IMR-90 (cell line): ENCODE measurements around the gene SV2B. TPM values are rescaled to one million over a fixed set of nuclear protein-coding genes. Genes with fewer than 3 reads are reported as not detected.

Experiments
- ATAC-seq: fragments of 200-7000 bp; cut with Tn5 transposase; 2 replicates; pipeline ENCODE4 v1.9.1; 2020; ENCODE audit warnings: low read depth, mild to moderate bottlenecking, moderate library complexity
- BruUV-seq: library from RNA; stranded (reverse); fragments of 400-500 nt; replicated peaks from 2 replicates; lab custom pipeline; 2021; lab: Mats Ljungman, UMichigan
- CTCF ChIA-PET: fragments of 300-600 bp; formaldehyde crosslinking; extraction: SDS; loops from one replicate; lab custom pipeline; 2021; ENCODE audit warnings: antibody characterized with exemption; lab: Yijun Ruan, JAX
- POLR2A ChIA-PET: fragments of 300-600 bp; sonication (Branson Sonifier 250); formaldehyde crosslinking; loops from one replicate; lab custom pipeline; 2022; ENCODE audit warnings: antibody characterized with exemption; ENCODE audit not compliant: unreplicated experiment; lab: Charles Lee
- DNase-seq: peaks from one replicate; pipeline ENCODE4 v3.0.0; 2013
- H2AFZ ChIP-seq: replicated peaks from 2 replicates; pipeline ENCODE3; 2013; ENCODE audit warnings: low read length, mild to moderate bottlenecking; ENCODE audit not compliant: poor library complexity
- H2AK5ac ChIP-seq: 2 replicates; pipeline ENCODE4 v1.6.1; 2013; ENCODE audit warnings: low read depth, low read length, inconsistent platforms
- H2AK9ac ChIP-seq: replicated peaks from 2 replicates; pipeline ENCODE3; 2013; ENCODE audit warnings: mild to moderate bottlenecking, low read depth, low read length, moderate library complexity; ENCODE audit not compliant: poor library complexity
- H2BK120ac ChIP-seq: 2 replicates; pipeline ENCODE4 v1.6.1; 2013; ENCODE audit warnings: low read depth, low read length, inconsistent platforms
- H2BK15ac ChIP-seq: 3 replicates; pipeline ENCODE4 v1.6.1; 2013; ENCODE audit warnings: low read depth, low read length, inconsistent platforms
- H2BK20ac ChIP-seq: 2 replicates; pipeline ENCODE4 v1.6.1; 2013; ENCODE audit warnings: low read depth, mild to moderate bottlenecking, inconsistent platforms, low read length, moderate library complexity
- H2BK5ac ChIP-seq: 2 replicates; pipeline ENCODE4 v1.6.1; 2013; ENCODE audit warnings: mild to moderate bottlenecking, low read depth, low read length, inconsistent platforms; ENCODE audit not compliant: poor library complexity, severe bottlenecking
- H3K14ac ChIP-seq: replicated peaks from 2 replicates; pipeline ENCODE4 v1.6.1; 2013; ENCODE audit warnings: low read depth, low read length, inconsistent platforms
- H3K18ac ChIP-seq: 2 replicates; pipeline ENCODE4 v1.6.1; 2013; ENCODE audit warnings: low read depth, low read length, control low read depth
- H3K23ac ChIP-seq: 2 replicates; pipeline ENCODE4 v1.6.1; 2013; ENCODE audit warnings: low read depth, low read length, inconsistent platforms
- H3K27ac ChIP-seq: 2 replicates; pipeline ENCODE4 v1.5.1; 2013; ENCODE audit warnings: mild to moderate bottlenecking, control low read depth, low read length; ENCODE audit not compliant: insufficient read depth
- H3K27me3 ChIP-seq: 2 replicates; pipeline ENCODE4 v1.6.1; 2013; ENCODE audit warnings: low read length; ENCODE audit not compliant: control insufficient read depth, insufficient read depth
- H3K36me3 ChIP-seq: 2 replicates; pipeline ENCODE4 v1.6.1; 2013; ENCODE audit warnings: low read length, mixed read lengths; ENCODE audit not compliant: control insufficient read depth, insufficient read depth
- H3K4ac ChIP-seq: 2 replicates; pipeline ENCODE4 v1.6.1; 2013; ENCODE audit warnings: low read depth, low read length, inconsistent platforms
- H3K4me1 ChIP-seq: 2 replicates; pipeline ENCODE4 v1.6.1; 2013; ENCODE audit warnings: low read length, mixed read lengths; ENCODE audit not compliant: control insufficient read depth, insufficient read depth
- H3K4me2 ChIP-seq: 2 replicates; pipeline ENCODE4 v1.6.1; 2013; ENCODE audit warnings: low read depth, mild to moderate bottlenecking, control low read depth, low read length, moderate library complexity
- H3K4me3 ChIP-seq: 2 replicates; pipeline ENCODE4 v1.5.1; 2013; ENCODE audit warnings: low read depth, mild to moderate bottlenecking, control low read depth, low read length, moderate library complexity; ENCODE audit not compliant: insufficient read depth
- H3K56ac ChIP-seq: 2 replicates; pipeline ENCODE4 v1.6.1; 2013; ENCODE audit warnings: low read length, inconsistent platforms; ENCODE audit not compliant: insufficient read depth; ENCODE audit errors: extremely low read depth
- H3K79me1 ChIP-seq, 2 experiments: 2 replicates each; pipeline ENCODE4 v1.6.1; 2013; ENCODE audit warnings: low read length in 2 of 2, inconsistent platforms in 1 of 2, low read depth in 1 of 2
- H3K9ac ChIP-seq: 2 replicates; pipeline ENCODE4 v1.6.1; 2013; ENCODE audit warnings: low read depth, low read length, control low read depth
- H3K9me1 ChIP-seq: 2 replicates; pipeline ENCODE4 v1.6.1; 2013; ENCODE audit warnings: low read length, inconsistent platforms; ENCODE audit not compliant: insufficient read depth
- H3K9me3 ChIP-seq: 2 replicates; pipeline ENCODE4 v1.6.1; 2013; ENCODE audit warnings: low read length; ENCODE audit not compliant: control insufficient read depth, insufficient read depth
- H4K20me1 ChIP-seq: 2 replicates; pipeline ENCODE4 v1.6.1; 2013; ENCODE audit warnings: low read length, inconsistent platforms; ENCODE audit not compliant: insufficient read depth
- H4K5ac ChIP-seq: 2 replicates; pipeline ENCODE4 v1.6.1; 2013; ENCODE audit warnings: mild to moderate bottlenecking, low read depth, low read length, control low read depth
- H4K8ac ChIP-seq, 2 experiments: 2 replicates each; pipeline ENCODE4 v1.6.1; 2013; ENCODE audit warnings: low read depth in 2 of 2, low read length in 2 of 2, control low read depth in 1 of 2, inconsistent platforms in 1 of 2
- H4K91ac ChIP-seq: 2 replicates; pipeline ENCODE4 v1.6.1; 2013; ENCODE audit warnings: low read depth, low read length, inconsistent platforms; ENCODE audit not compliant: insufficient read depth
- BHLHE40 ChIP-seq: fragments of 150-350 bp; IDR thresholded peaks from 2 replicates; pipeline ENCODE4 v1.6.1; 2016; ENCODE audit warnings: mild to moderate bottlenecking, low read depth, low read length
- CEBPB ChIP-seq: IDR thresholded peaks from 2 replicates; pipeline ENCODE4 v1.6.1; 2012; ENCODE audit warnings: low read depth, low read length, improper control_type of control experiment
- CHD1 ChIP-seq: IDR thresholded peaks from 2 replicates; pipeline ENCODE4 v1.6.1; 2012; ENCODE audit warnings: low read depth, low read length, improper control_type of control experiment
- FOS ChIP-seq: fragments of 150-350 bp; IDR thresholded peaks from 2 replicates; pipeline ENCODE4 v1.6.1; 2016; ENCODE audit warnings: low read depth, low read length
- MAFK ChIP-seq: IDR thresholded peaks from 2 replicates; pipeline ENCODE4 v1.6.1; 2012; ENCODE audit warnings: low read depth, low read length, improper control_type of control experiment
- MAZ ChIP-seq: IDR thresholded peaks from 2 replicates; pipeline ENCODE4 v1.6.1; 2012; ENCODE audit warnings: low read depth, mild to moderate bottlenecking, low read length, improper control_type of control experiment, moderate library complexity, borderline replicate concordance
- MXI1 ChIP-seq: IDR thresholded peaks from 2 replicates; pipeline ENCODE4 v1.6.1; 2012; ENCODE audit warnings: low read depth, mild to moderate bottlenecking, low read length, moderate library complexity, borderline replicate concordance
- NFE2L2 ChIP-seq: fragments of 150-350 bp; IDR thresholded peaks from 2 replicates; pipeline ENCODE4 v1.6.1; 2016; ENCODE audit warnings: low read depth, mild to moderate bottlenecking, low read length
- POLR2A ChIP-seq: IDR thresholded peaks from 2 replicates; pipeline ENCODE4 v1.6.1; 2012; ENCODE audit warnings: mild to moderate bottlenecking, low read depth, low read length
- RAD21 ChIP-seq: IDR thresholded peaks from 2 replicates; pipeline ENCODE4 v1.6.1; 2012; ENCODE audit warnings: low read length, improper control_type of control experiment
- RCOR1 ChIP-seq: IDR thresholded peaks from 2 replicates; pipeline ENCODE4 v1.6.1; 2012; ENCODE audit warnings: mild to moderate bottlenecking, low read length, improper control_type of control experiment; ENCODE audit not compliant: insufficient replicate concordance
- RFX5 ChIP-seq: IDR thresholded peaks from 2 replicates; pipeline ENCODE4 v1.8.0; 2012; ENCODE audit warnings: low read depth, mild to moderate bottlenecking, low read length, moderate library complexity
- SMC3 ChIP-seq: fragments of 150-350 bp; IDR thresholded peaks from 2 replicates; pipeline ENCODE4 v1.6.1; 2016; ENCODE audit warnings: low read depth, mild to moderate bottlenecking, antibody characterized with exemption, low read length, moderate library complexity
- USF2 ChIP-seq: fragments of 150-350 bp; IDR thresholded peaks from 2 replicates; pipeline ENCODE4 v1.6.1; 2017; ENCODE audit warnings: mild to moderate bottlenecking, antibody characterized with exemption, low read length, low read depth
- WGBS, 2 experiments: methylation state at CpG; one replicate each; pipeline versions ENCODE4 v1.1.5 to v1.1.7; 2013; ENCODE audit warnings: missing lambda C conversion rate in 2 of 2; ENCODE audit not compliant: insufficient read length in 1 of 2; ENCODE audit errors: extremely low coverage in 2 of 2; 5-methylcytosine and 5-hydroxymethylcytosine counted together
- dilution Hi-C: fragments of 300-500 bp; cut with HindIII; formaldehyde crosslinking; loops from one replicate; pipeline ENCODE4 v1.14.3; 2018; ENCODE audit warnings: low sequenced_read_pairs; ENCODE audit not compliant: unreplicated experiment
- in situ Hi-C: fragments of 300-500 bp; cut with MboI; formaldehyde crosslinking; loops from 3 replicates; pipeline ENCODE4 v1.14.3; 2019; ENCODE audit warnings: low sequenced_read_pairs, inconsistent platforms, mixed read lengths
- intact Hi-C: fragments of 100-400 bp; cut with micrococcal nuclease; formaldehyde crosslinking; loops from 2 replicates; pipeline ENCODE4 v1.10.0; 2022
- polyA plus RNA-seq, 3 experiments: library from polyadenylated mRNA; depleted of rRNA; stranded (reverse); fragments of >200 nt; gene quantifications; 2 replicates each; pipeline ENCODE4 v1.2.3, GENCODE V29; 2012; ENCODE audit warnings: low replicate concordance in 1 of 3
- total RNA-seq: library from RNA; depleted of rRNA; stranded (reverse); fragments of >200 nt; gene quantifications from 2 replicates; pipeline ENCODE4 v1.2.3, GENCODE V29; 2012

The SV2B gene
- total and polyA plus RNA-seq, 2 of the 4 experiments (the other 2 are of a cell fraction) = not detected

DNA sequence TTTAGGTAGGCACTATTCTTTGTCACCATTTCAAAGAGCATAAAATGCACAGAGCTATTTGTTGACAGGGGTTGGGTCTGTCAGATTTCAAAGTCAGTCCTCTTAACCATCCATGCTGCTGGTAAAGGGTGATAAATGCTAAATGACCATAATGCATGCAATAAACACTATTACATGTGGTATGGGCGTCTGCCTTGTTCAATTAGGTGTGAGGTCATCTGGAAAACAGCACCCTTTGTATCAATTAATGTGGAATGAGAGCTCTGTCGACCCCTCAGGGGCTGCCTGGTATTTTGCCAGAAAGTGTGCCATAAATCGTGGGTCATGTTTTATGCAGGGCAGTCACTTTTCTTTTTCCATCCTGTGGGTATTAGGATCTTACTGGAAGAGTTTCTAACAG is 235.6 kb downstream of the SV2B start:
- ATAC-seq = no peak
- no peak for DNase-seq
- Histone ChIP-seq H2AFZ (no peak overlapping the region), H2BK15ac (no peak overlapping the region), H2AK9ac (no peak overlapping the region), H3K36me3 (no peaks in the 10 kb centered on the region), H4K5ac (no peak overlapping the region), H3K4me1 (no peaks in the 10 kb centered on the region), H3K4me3 (no peak overlapping the region), H3K14ac (no peak overlapping the region), H3K4me2 (no peak overlapping the region), H3K18ac (no peak overlapping the region), H3K23ac (no peak overlapping the region), H2BK5ac (no peak overlapping the region), H4K91ac (no peak overlapping the region), H3K4ac (no peak overlapping the region), H2AK5ac (no peak overlapping the region), H4K8ac (no peak overlapping the region), H3K27me3 (no peaks in the 10 kb centered on the region), H3K9ac (no peak overlapping the region), H4K20me1 (no peaks in the 10 kb centered on the region), H3K56ac (no peak overlapping the region), H3K79me1 (no peaks in the 10 kb centered on the region), H3K9me3 (no peaks in the 10 kb centered on the region), H3K9me1 (no peaks in the 10 kb centered on the region), H2BK120ac (no peak overlapping the region), H3K27ac (no peak overlapping the region), H2BK20ac (no peak overlapping the region)
- no CpG with 5 or more reads among the region's 3 CpGs for WGBS, 2 experiments
- no peak for TF ChIP-seq CHD1
- TF ChIP-seq NFE2L2 = no peak
- no peak for TF ChIP-seq BHLHE40
- TF ChIP-seq POLR2A = no peak
- no peak for TF ChIP-seq MAFK
- no peak for TF ChIP-seq SMC3
- TF ChIP-seq RAD21 = no peak
- no peak for TF ChIP-seq RCOR1
- TF ChIP-seq RFX5 = no peak
- TF ChIP-seq FOS = no peak
- no peak for TF ChIP-seq USF2
- TF ChIP-seq MXI1 = no peak
- TF ChIP-seq CEBPB = no peak
- TF ChIP-seq MAZ = no peak
- ChIA-PET CTCF (no interaction called here), POLR2A (no interaction called here)
- in situ Hi-C loops = loop anchor here (10.0 kb wide), 1 partner anchor 59 kb away; no protein-coding TSS in a partner anchor
- no TSS peak for BruUV-seq
- intact Hi-C loops = no loop called here
- dilution Hi-C loops = no loop called here
